CD4-positive, alpha-beta memory T cell (primary cell): ENCODE results near the gene PAQR6. TPM values are rescaled to one million over a fixed set of nuclear protein-coding genes. Genes with fewer than 3 reads are reported as not detected.

ENCODE experiments used
- CTCF ChIA-PET: fragments of 350-600 bp; sonication (Branson Sonifier 250); formaldehyde crosslinking; loops from one replicate; lab custom pipeline; 2021; ENCODE audit warnings: inconsistent platforms; ENCODE audit not compliant: partially characterized antibody; lab: Charles Lee
- POLR2A ChIA-PET: fragments of 350-600 bp; sonication (Branson Sonifier 250); formaldehyde crosslinking; loops from one replicate; lab custom pipeline; 2021; ENCODE audit not compliant: partially characterized antibody; lab: Charles Lee
- DNase-seq, 5 donors: peaks; one replicate each; pipeline versions ENCODE4 v3.0.0 to v3.0.0-alpha.2; 2020 to 2022; ENCODE audit warnings: mixed read lengths in 1 of 5
- H3K27ac ChIP-seq: one replicate; pipeline ENCODE4 v1.7.0; 2013; ENCODE audit warnings: low read depth, low read length
- H3K27me3 ChIP-seq: 2 replicates; pipeline ENCODE4 v1.7.0; 2013; ENCODE audit warnings: mild to moderate bottlenecking, low read length, moderate library complexity; ENCODE audit not compliant: insufficient read depth
- H3K36me3 ChIP-seq: 2 replicates; pipeline ENCODE4 v1.7.0; 2013; ENCODE audit warnings: mild to moderate bottlenecking, low read length, moderate library complexity; ENCODE audit not compliant: insufficient read depth
- H3K4me1 ChIP-seq: 2 replicates; pipeline ENCODE4 v1.7.0; 2013; ENCODE audit warnings: mild to moderate bottlenecking, low read length, moderate library complexity; ENCODE audit not compliant: insufficient read depth
- H3K4me3 ChIP-seq, 2 donors: one replicate each; pipeline ENCODE4 v1.7.0; 2013; ENCODE audit warnings: low read length in 2 of 2, mild to moderate bottlenecking in 1 of 2
- H3K9me3 ChIP-seq, 2 donors: one replicate each; pipeline ENCODE4 v1.7.0; 2013; ENCODE audit warnings: low read length in 2 of 2, control low read depth in 1 of 2; ENCODE audit not compliant: control insufficient read depth in 1 of 2
- H3K27ac Mint-ChIP-seq, 7 donors: one replicate each; pipeline ENCODE4 v1.8.0; 2020 to 2021; ENCODE audit warnings: mixed read lengths in 7 of 7, mild to moderate bottlenecking in 6 of 7, inconsistent platforms in 3 of 7, moderate library complexity in 3 of 7
- H3K27me3 Mint-ChIP-seq, 2 donors: one replicate each; pipeline ENCODE4 v1.8.0; 2020 to 2021; ENCODE audit warnings: mixed read lengths in 2 of 2
- H3K36me3 Mint-ChIP-seq, 2 donors: one replicate each; pipeline ENCODE4 v1.8.0; 2020 to 2021; ENCODE audit warnings: mixed read lengths in 2 of 2, inconsistent platforms in 1 of 2, mild to moderate bottlenecking in 1 of 2
- H3K4me1 Mint-ChIP-seq, 4 donors: one replicate each; pipeline ENCODE4 v1.8.0; 2020 to 2021; ENCODE audit warnings: mixed read lengths in 4 of 4, mild to moderate bottlenecking in 1 of 4
- H3K4me3 Mint-ChIP-seq, 8 donors: one replicate each; pipeline ENCODE4 v1.8.0; 2020 to 2021; ENCODE audit warnings: mixed read lengths in 8 of 8, mild to moderate bottlenecking in 7 of 8, moderate library complexity in 6 of 8, inconsistent platforms in 3 of 8
- H3K9me3 Mint-ChIP-seq, 8 donors: one replicate each; pipeline ENCODE4 v1.8.0; 2020 to 2021; ENCODE audit warnings: mixed read lengths in 8 of 8, mild to moderate bottlenecking in 5 of 8, inconsistent platforms in 3 of 8, moderate library complexity in 1 of 8
- intact Hi-C: fragments of 100-400 bp; cut with micrococcal nuclease; formaldehyde crosslinking; loops from one replicate; pipeline ENCODE4 v1.15.1; 2023
- polyA plus RNA-seq, 2 donors: library from polyadenylated mRNA; unstranded; fragments of 300-500 nt; fragmentation: Illumina TruSeq; gene quantifications; one replicate each; pipeline ENCODE4 v1.2.3, GENCODE V29; 2021
- total RNA-seq, 2 experiments: library from RNA; stranded (reverse); gene quantifications; one replicate each; pipeline ENCODE4 v1.2.3, GENCODE V29; 2021

Gene PAQR6
- total and polyA plus RNA-seq, 4 experiments from 2014 or later: 0.11 to 1.9 (median 0.94) TPM

DNA sequence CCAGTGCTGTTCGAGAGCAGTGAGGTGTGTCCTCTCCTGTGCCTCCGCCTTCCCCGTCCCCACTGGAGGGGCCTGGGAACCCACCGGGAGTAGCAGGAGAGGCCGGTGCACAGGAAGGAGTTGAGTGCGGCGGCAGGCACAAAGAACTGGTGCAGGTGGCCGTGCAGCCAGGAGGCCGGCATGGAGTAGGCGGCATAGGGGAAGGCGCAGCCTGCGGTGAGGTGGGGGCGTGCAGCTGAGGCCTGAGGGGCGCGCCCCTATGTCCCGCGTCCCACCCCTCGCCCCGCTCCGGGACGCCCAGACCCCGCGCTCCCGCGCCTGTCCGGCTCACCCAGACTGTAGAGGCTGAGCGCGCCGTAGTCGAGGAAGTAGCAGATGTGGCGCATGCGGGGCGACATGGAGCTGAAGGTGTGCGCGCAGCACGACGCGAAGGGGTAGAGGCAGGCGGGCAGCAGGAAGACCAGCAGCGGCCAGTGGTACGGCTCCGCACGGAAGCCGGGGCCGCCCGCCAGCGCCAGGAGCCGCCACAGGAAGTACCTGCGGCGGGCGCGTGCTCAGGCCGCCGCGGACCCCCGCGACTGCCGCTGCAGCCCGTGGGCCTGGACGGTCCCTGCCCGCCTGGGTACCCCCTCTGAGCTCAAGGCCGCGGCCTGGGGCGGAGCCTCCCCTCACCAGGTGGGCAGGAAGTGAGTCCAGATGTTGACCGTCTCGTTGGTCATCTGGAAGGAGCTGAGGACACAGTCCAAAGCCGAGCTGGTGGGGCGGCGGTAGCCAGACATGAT lies 2.2 kb downstream of the PAQR6 start:
- DNase-seq: peak in 4 of 5 donors; percentile 35 to 43 (median 35)
- ChIA-PET POLR2A (interaction anchor here (0.6 to 1.8 kb wide), 9 partner anchors 20 to 565 kb away, joined by 3 to 17 read pairs (median 3); partner anchors contain the start of genes GLMP, MEF2D, PMF1 and SLC25A44), CTCF (interaction anchor here (0.8 to 1.2 kb wide), 3 partner anchors 12 to 116 kb away, joined by 3 read pairs; no protein-coding TSS in a partner anchor)
- no peak overlapping the region for H3K27ac ChIP-seq
- Mint-ChIP-seq H3K27me3 (no peaks in the 10 kb centered on the region), H3K27ac (peak overlapping the region in 6 of 7 donors; percentile 20 to 87 (median 80)), H3K4me1 (peaks cover 10 to 22% (median 16%) of the 10 kb centered on the region in 4 donors), H3K4me3 (peak overlapping the region; percentile 81 to 92 (median 84)), H3K9me3 (no peaks in the 10 kb centered on the region), H3K36me3 (peaks cover 0 to 20% of the 10 kb centered on the region in 2 donors)
- peak overlapping the region in 1 of 2 donors; percentile 58 for H3K4me3 ChIP-seq
- peaks cover 17% of the 10 kb centered on the region for H3K4me1 ChIP-seq
- H3K27me3 ChIP-seq: no peaks in the 10 kb centered on the region
- intact Hi-C loops: no loop called here
- peaks cover 5% of the 10 kb centered on the region for H3K36me3 ChIP-seq
- H3K9me3 ChIP-seq: no peaks in the 10 kb centered on the region

DNA sequence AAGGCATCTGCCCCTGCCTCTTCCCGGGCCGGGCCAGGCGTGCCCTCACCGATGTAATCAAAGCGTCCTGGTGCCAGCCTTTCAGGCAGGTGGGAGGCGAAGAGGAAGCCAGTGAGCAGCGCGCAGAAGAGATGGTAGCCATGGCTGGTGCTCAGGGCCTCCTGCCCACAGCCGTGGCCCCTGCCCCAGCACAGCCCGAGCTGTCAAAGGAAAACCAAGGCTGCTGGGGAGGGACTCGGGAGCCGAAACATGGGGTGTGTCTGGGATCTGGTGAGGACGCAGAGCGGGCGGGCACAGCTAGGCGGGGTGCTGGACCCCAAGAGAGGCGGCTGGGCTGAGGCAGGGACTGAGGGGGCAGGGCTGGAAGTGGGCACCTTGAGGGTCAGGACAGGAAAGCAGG lies 3.1 kb downstream of the PAQR6 start:
- H3K4me1 ChIP-seq: peaks cover 17% of the 10 kb centered on the region
- Mint-ChIP-seq H3K27me3 (no peaks in the 10 kb centered on the region), H3K27ac (peak overlapping the region in 2 of 7 donors; percentile 20 to 70), H3K9me3 (no peaks in the 10 kb centered on the region), H3K36me3 (peaks cover 4 to 20% of the 10 kb centered on the region in 2 donors), H3K4me1 (peaks cover 10 to 22% (median 13%) of the 10 kb centered on the region in 4 donors), H3K4me3 (peak overlapping the region; percentile 65 to 92 (median 82))
- no peak for DNase-seq
- no peak overlapping the region for H3K4me3 ChIP-seq
- H3K27me3 ChIP-seq: no peaks in the 10 kb centered on the region
- intact Hi-C loops: no loop called here
- H3K36me3 ChIP-seq: peaks cover 4% of the 10 kb centered on the region
- ChIA-PET CTCF (no interaction called here), POLR2A (interaction anchor here (1.5 kb wide), 1 partner anchor 51 kb away, joined by 3 read pairs; the partner anchor contains the start of gene GLMP)
- H3K27ac ChIP-seq: no peak overlapping the region
- H3K9me3 ChIP-seq: no peaks in the 10 kb centered on the region

GRCh38 chr1:156244126-156244525 lies 3.7 kb downstream of the PAQR6 start:
- no peak overlapping the region for H3K27ac Mint-ChIP-seq
- POLR2A ChIA-PET: interaction anchor here (0.8 kb wide), 1 partner anchor 17 kb away, joined by 3 read pairs; no protein-coding TSS in a partner anchor

DNA sequence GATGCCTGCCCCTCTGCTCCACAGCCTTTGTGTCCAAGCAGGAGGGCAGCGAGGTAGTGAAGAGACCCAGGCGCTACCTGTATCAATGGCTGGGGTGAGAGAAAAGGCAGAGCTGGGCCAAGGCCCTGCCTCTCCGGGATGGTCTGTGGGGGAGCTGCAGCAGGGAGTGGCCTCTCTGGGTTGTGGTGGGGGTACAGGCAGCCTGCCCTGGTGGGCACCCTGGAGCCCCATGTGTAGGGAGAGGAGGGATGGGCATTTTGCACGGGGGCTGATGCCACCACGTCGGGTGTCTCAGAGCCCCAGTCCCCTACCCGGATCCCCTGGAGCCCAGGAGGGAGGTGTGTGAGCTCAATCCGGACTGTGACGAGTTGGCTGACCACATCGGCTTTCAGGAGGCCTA lies 5.1 kb downstream of the PAQR6 start:
- Mint-ChIP-seq H3K9me3 (no peaks in the 10 kb centered on the region), H3K27ac (peak overlapping the region in 3 of 7 donors; percentile 27 to 78 (median 42)), H3K27me3 (no peaks in the 10 kb centered on the region), H3K36me3 (peaks cover 10 to 34% of the 10 kb centered on the region in 2 donors), H3K4me3 (no peak overlapping the region), H3K4me1 (peaks cover 10 to 22% (median 13%) of the 10 kb centered on the region in 4 donors)
- ChIA-PET POLR2A (interaction anchor here (1.1 kb wide), 1 partner anchor 10 kb away, joined by 3 read pairs; no protein-coding TSS in a partner anchor), CTCF (no interaction called here)
- intact Hi-C loops: no loop called here
- no peak for DNase-seq
- Histone ChIP-seq H3K36me3 (peaks cover 23% of the 10 kb centered on the region), H3K4me1 (peaks cover 17% of the 10 kb centered on the region), H3K27ac (no peak overlapping the region), H3K27me3 (no peaks in the 10 kb centered on the region), H3K9me3 (no peaks in the 10 kb centered on the region), H3K4me3 (no peak overlapping the region)

More at GRCh38 chr1:156244126-156244525, 3.7 kb downstream of the PAQR6 start:
- CTCF ChIA-PET: no interaction called here
- no peak overlapping the region for H3K27ac ChIP-seq
- peaks cover 10 to 22% (median 13%) of the 10 kb centered on the region in 4 donors for H3K4me1 Mint-ChIP-seq
- no peak overlapping the region for H3K4me3 ChIP-seq
- no peaks in the 10 kb centered on the region for H3K9me3 ChIP-seq
- H3K36me3 Mint-ChIP-seq: peaks cover 5 to 20% of the 10 kb centered on the region in 2 donors
- H3K27me3 Mint-ChIP-seq: no peaks in the 10 kb centered on the region
- H3K9me3 Mint-ChIP-seq: no peaks in the 10 kb centered on the region
- intact Hi-C loops: no loop called here
- H3K4me3 Mint-ChIP-seq: peak overlapping the region in 4 of 8 donors; percentile 10 to 92 (median 35)
- peaks cover 10% of the 10 kb centered on the region for H3K36me3 ChIP-seq
- peaks cover 17% of the 10 kb centered on the region for H3K4me1 ChIP-seq
- no peaks in the 10 kb centered on the region for H3K27me3 ChIP-seq
- DNase-seq: no peak

GRCh38 chr1:156241926-156242325 lies 5.9 kb downstream of the PAQR6 start, which contains the start of gene BGLAP:
BGLAP (plus strand) TSS chr1:156242184; CDS start chr1:156242232, 48 bp downstream.
- Histone ChIP-seq H3K36me3 (peaks cover 26% of the 10 kb centered on the region), H3K4me3 (no peak within 1 kb of the TSS), H3K9me3 (no peaks in the 10 kb centered on the region), H3K27ac (no peak within 1 kb of the TSS), H3K27me3 (no peaks in the 10 kb centered on the region), H3K4me1 (peaks cover 17% of the 10 kb centered on the region)
- intact Hi-C loops: no loop called here
- Mint-ChIP-seq H3K9me3 (no peaks in the 10 kb centered on the region), H3K36me3 (peaks cover 13 to 40% of the 10 kb centered on the region in 2 donors), H3K4me1 (peaks cover 12 to 19% (median 13%) of the 10 kb centered on the region in 4 donors), H3K27me3 (no peaks in the 10 kb centered on the region), H3K4me3 (no peak within 1 kb of the TSS), H3K27ac (peak within 1 kb of the TSS in 4 of 7 donors; percentile 27 to 78 (median 47))
- no peak for DNase-seq
- CTCF ChIA-PET: no interaction called here
- POLR2A ChIA-PET: interaction anchor here (1.1 kb wide), 1 partner anchor 10 kb away, joined by 3 read pairs; no protein-coding TSS in a partner anchor

- no peak for DNase-seq
- peak overlapping the region in 1 of 7 donors; percentile 52 for H3K27ac Mint-ChIP-seq
- H3K4me1 Mint-ChIP-seq: peaks cover 12 to 19% (median 13%) of the 10 kb centered on the region in 4 donors
- no peaks in the 10 kb centered on the region for H3K9me3 Mint-ChIP-seq
- Histone ChIP-seq H3K4me1 (peaks cover 14% of the 10 kb centered on the region), H3K9me3 (no peaks in the 10 kb centered on the region), H3K4me3 (no peak overlapping the region), H3K27ac (no peak overlapping the region), H3K27me3 (no peaks in the 10 kb centered on the region), H3K36me3 (peaks cover 31% of the 10 kb centered on the region)
- ChIA-PET POLR2A (interaction anchor here (1.0 kb wide), 1 partner anchor 41 kb away, joined by 4 read pairs; the partner anchor contains the start of gene SMG5), CTCF (no interaction called here)
- H3K36me3 Mint-ChIP-seq: peaks cover 18 to 45% of the 10 kb centered on the region in 2 donors
- no peak overlapping the region for H3K4me3 Mint-ChIP-seq
- intact Hi-C loops: no loop called here
- H3K27me3 Mint-ChIP-seq: no peaks in the 10 kb centered on the region
Measured at GRCh38 chr1:156241311-156241811, 6.5 kb downstream of the PAQR6 start.
